Thoracic aorta (tissue), 2 donors: ENCODE data around the gene DOHH. TPM values are rescaled to one million over a fixed set of nuclear protein-coding genes. Genes with fewer than 3 reads are reported as not detected.

Experiments
- ATAC-seq: fragments of 150-250 bp; one replicate; pipeline ENCODE4 v1.8.0; 2017; ENCODE audit warnings: low read depth; ENCODE audit not compliant: insufficient number of reproducible peaks, low FRiP score
- DNase-seq: peaks from one replicate; pipeline ENCODE4 v3.0.0-alpha.2; 2020; ENCODE audit warnings: low spot score
- H3K27ac ChIP-seq, 2 donors: fragments of 200-600 bp; sonication (generic); 1 replicate in 1 of 2; 2 replicates in 1 of 2; pipeline ENCODE4 v1.5.1; 2016; ENCODE audit warnings: mild to moderate bottlenecking in 2 of 2, moderate library complexity in 2 of 2
- H3K27me3 ChIP-seq: fragments of 200-600 bp; sonication (generic); replicated peaks from 2 replicates; pipeline ENCODE4 v1.6.0; 2016; ENCODE audit warnings: mild to moderate bottlenecking; ENCODE audit not compliant: insufficient read depth
- H3K36me3 ChIP-seq: fragments of 200-600 bp; sonication (generic); one replicate; pipeline ENCODE4 v1.5.1; 2016
- H3K4me1 ChIP-seq, 2 donors: fragments of 200-600 bp; sonication (generic); 1 replicate in 1 of 2; 2 replicates in 1 of 2; pipeline versions ENCODE4 v1.5.1 to v1.6.0; 2016; ENCODE audit warnings: low read depth in 2 of 2, mild to moderate bottlenecking in 1 of 2; ENCODE audit not compliant: control insufficient read depth in 1 of 2
- H3K4me3 ChIP-seq: fragments of 200-600 bp; sonication (generic); 2 replicates; pipeline ENCODE4 v1.5.1; 2016; ENCODE audit warnings: mild to moderate bottlenecking
- H3K9me3 ChIP-seq: fragments of 200-600 bp; sonication (generic); 2 replicates; pipeline ENCODE4 v1.5.1; 2016
- CTCF ChIP-seq: fragments of 200-600 bp; sonication (generic); IDR thresholded peaks from one replicate; pipeline ENCODE4 v1.5.1; 2019; ENCODE audit warnings: antibody characterized with exemption
- total RNA-seq, 2 donors: library from RNA; depleted of rRNA; stranded (reverse); fragments of >200 nt; gene quantifications; one replicate each; pipeline versions ENCODE4 v1.1.0 to v1.2.3, GENCODE V29; 2016

DOHH gene
- total RNA-seq, 2 donors from 2014 or later = 22.0 to 24.2 TPM

GRCh38 chr19:3469638-3470499, 30.6 kb downstream of the DOHH start:
- no peaks in the 10 kb centered on the region for H3K9me3 ChIP-seq
- no peak for TF ChIP-seq CTCF
- H3K27me3 ChIP-seq = no peaks in the 10 kb centered on the region
- H3K36me3 ChIP-seq = no peaks in the 10 kb centered on the region
- ATAC-seq (no peak), DNase-seq (no peak)
- H3K27ac ChIP-seq = no peak overlapping the region
- H3K4me1 ChIP-seq = peaks cover 20 to 52% of the 10 kb centered on the region in 2 donors
- no peak overlapping the region for H3K4me3 ChIP-seq

GRCh38 chr19:3468211-3468610, 32.3 kb downstream of the DOHH start:
- no peak for TF ChIP-seq CTCF
- Histone ChIP-seq H3K27ac (peak overlapping the region; percentile 35 to 66), H3K4me1 (peaks cover 26 to 64% of the 10 kb centered on the region in 2 donors), H3K4me3 (no peak overlapping the region), H3K27me3 (no peaks in the 10 kb centered on the region), H3K9me3 (no peaks in the 10 kb centered on the region), H3K36me3 (peaks cover under 1% of the 10 kb centered on the region)
- DNase-seq = no peak
- ATAC-seq = no peak

- Histone ChIP-seq H3K36me3 (peaks cover 7% of the 10 kb centered on the region), H3K9me3 (no peaks in the 10 kb centered on the region), H3K4me3 (no peak overlapping the region), H3K27ac (peak overlapping the region; percentile 66 to 86), H3K27me3 (no peaks in the 10 kb centered on the region), H3K4me1 (peaks cover 26 to 66% of the 10 kb centered on the region in 2 donors)
- ATAC-seq = no peak
- no peak for DNase-seq
- no peak for TF ChIP-seq CTCF
Measured at GRCh38 chr19:3467437-3468198, 32.9 kb downstream of the DOHH start.

GRCh38 chr19:3466635-3467034, 33.8 kb downstream of the DOHH start:
- H3K36me3 ChIP-seq = peaks cover 9% of the 10 kb centered on the region
- no peaks in the 10 kb centered on the region for H3K9me3 ChIP-seq
- peak; percentile 18 for ATAC-seq
- peak overlapping the region; percentile 9 for H3K4me3 ChIP-seq
- peaks cover 21 to 60% of the 10 kb centered on the region in 2 donors for H3K4me1 ChIP-seq
- DNase-seq = peak; percentile 46
- peak overlapping the region; percentile 64 to 86 for H3K27ac ChIP-seq
- TF ChIP-seq CTCF = no peak
- no peaks in the 10 kb centered on the region for H3K27me3 ChIP-seq

GRCh38 chr19:3465552-3465951, 34.9 kb downstream of the DOHH start:
- TF ChIP-seq CTCF = no peak
- H3K27ac ChIP-seq = peak overlapping the region; percentile 64 to 86
- ATAC-seq (no peak), DNase-seq (no peak)
- no peak overlapping the region for H3K4me3 ChIP-seq
- H3K36me3 ChIP-seq = peaks cover 9% of the 10 kb centered on the region
- H3K4me1 ChIP-seq = peaks cover 24 to 65% of the 10 kb centered on the region in 2 donors
- no peaks in the 10 kb centered on the region for H3K9me3 ChIP-seq
- H3K27me3 ChIP-seq = no peaks in the 10 kb centered on the region
